HG03095 (cell line): ENCODE measurements around the gene ETFA.

Experiments used
- ATAC-seq: cut with Tn5 transposase; IDR thresholded peaks from one replicate; pipeline ENCODE4 v1.9.1; 2021; ENCODE audit warnings: moderate library complexity; ENCODE audit not compliant: unreplicated experiment

ETFA gene

GRCh38 chr15:76223521-76223920 is 87.7 kb downstream of the ETFA start:
- ATAC-seq = no peak

- ATAC-seq = no peak
Measured at GRCh38 chr15:76222159-76222558, 89.1 kb downstream of the ETFA start.

GRCh38 chr15:76221085-76221767 is 90.0 kb downstream of the ETFA start:
- no peak for ATAC-seq

GRCh38 chr15:76217882-76218217 is 93.4 kb downstream of the ETFA start:
- no peak for ATAC-seq

- no peak for ATAC-seq
Measured at GRCh38 chr15:76217029-76217881, 94.0 kb downstream of the ETFA start.

GRCh38 chr15:76215634-76216033 is 95.6 kb downstream of the ETFA start:
- ATAC-seq = no peak

- ATAC-seq = no peak
Measured at GRCh38 chr15:76209942-76210341, 101.3 kb downstream of the ETFA start.

GRCh38 chr15:76209523-76209922 is 101.7 kb downstream of the ETFA start:
- ATAC-seq = no peak

GRCh38 chr15:76208786-76209424 is 102.4 kb downstream of the ETFA start:
- no peak for ATAC-seq

- ATAC-seq = no peak
Measured at GRCh38 chr15:76208084-76208785, 103.0 kb downstream of the ETFA start.

- no peak for ATAC-seq
Measured at GRCh38 chr15:76206325-76206976, 104.8 kb downstream of the ETFA start.

- ATAC-seq = no peak
Measured at GRCh38 chr15:76204916-76205460, 106.3 kb downstream of the ETFA start.

- no peak for ATAC-seq
Measured at GRCh38 chr15:76204109-76204845, 107.0 kb downstream of the ETFA start.

GRCh38 chr15:76203346-76204108 is 107.7 kb downstream of the ETFA start:
- ATAC-seq = no peak

GRCh38 chr15:76201536-76202255 is 109.6 kb downstream of the ETFA start:
- no peak for ATAC-seq

GRCh38 chr15:76200641-76201105 is 110.6 kb downstream of the ETFA start:
- ATAC-seq = no peak

- ATAC-seq = no peak
Measured at GRCh38 chr15:76200083-76200465, 111.2 kb downstream of the ETFA start.
